Panc1 (cell line): Measurements from ENCODE around the gene SND1. TPM values are rescaled to one million over a fixed set of nuclear protein-coding genes. Genes with fewer than 3 reads are reported as not detected.

Source experiments
- ATAC-seq: fragments of 200-7000 bp; cut with Tn5 transposase; 2 replicates; pipeline ENCODE4 v1.9.1; 2020; ENCODE audit warnings: mild to moderate bottlenecking, moderate library complexity
- BruUV-seq: library from RNA; stranded (reverse); fragments of 400-500 nt; replicated peaks from 2 replicates; lab custom pipeline; 2021; lab: Mats Ljungman, UMichigan
- CTCF ChIA-PET: fragments of 300-600 bp; sonication (Branson Sonifier 250); formaldehyde crosslinking; loops from one replicate; lab custom pipeline; 2022; ENCODE audit warnings: antibody characterized with exemption; lab: Charles Lee
- POLR2A ChIA-PET: fragments of 300-600 bp; sonication (Branson Sonifier 250); formaldehyde crosslinking; loops from one replicate; lab custom pipeline; 2022; ENCODE audit warnings: antibody characterized with exemption; lab: Charles Lee
- DNase-seq: peaks from one replicate; pipeline ENCODE4 v3.0.0-alpha.2; 2010; ENCODE audit warnings: low read depth, low spot score
- H3K27ac ChIP-seq: 2 replicates; pipeline ENCODE4 v1.5.1; 2011; ENCODE audit warnings: mild to moderate bottlenecking, low read length, inconsistent platforms
- H3K27me3 ChIP-seq: fragments of 200-500 bp; sonication (Bioruptor generic); 2 replicates; pipeline ENCODE4 v1.6.0; 2014; ENCODE audit warnings: low read length, inconsistent platforms; ENCODE audit not compliant: control insufficient read depth, insufficient read depth
- H3K36me3 ChIP-seq: fragments of 200-500 bp; sonication (Bioruptor generic); 2 replicates; pipeline ENCODE4 v1.5.1; 2014; ENCODE audit warnings: inconsistent platforms, mild to moderate bottlenecking, low read length, moderate library complexity; ENCODE audit not compliant: control insufficient read depth, insufficient read depth
- H3K4me1 ChIP-seq: 2 replicates; pipeline ENCODE4 v1.5.1; 2011; ENCODE audit warnings: inconsistent platforms, mild to moderate bottlenecking, low read length, moderate library complexity; ENCODE audit not compliant: control insufficient read depth, insufficient read depth
- H3K4me3 ChIP-seq, 2 experiments: 2 replicates each; pipeline ENCODE4 v1.5.1; 2011 to 2012; ENCODE audit warnings: low read depth in 2 of 2, low read length in 2 of 2, mild to moderate bottlenecking in 2 of 2, inconsistent platforms in 1 of 2, moderate library complexity in 1 of 2
- H3K9me3 ChIP-seq: fragments of 200-500 bp; sonication (Bioruptor generic); 2 replicates; pipeline ENCODE4 v1.5.1; 2014; ENCODE audit warnings: low read depth, mild to moderate bottlenecking, inconsistent platforms, low read length, moderate library complexity; ENCODE audit not compliant: control insufficient read depth, insufficient read depth
- CTCF ChIP-seq: fragments of 450-650 bp; IDR thresholded peaks from 2 replicates; pipeline ENCODE4 v1.5.1; 2017; ENCODE audit warnings: mild to moderate bottlenecking
- POLR2AphosphoS5 ChIP-seq: IDR thresholded peaks from 2 replicates; pipeline ENCODE4 v1.6.1; 2012; ENCODE audit warnings: mild to moderate bottlenecking, low read depth, low read length, moderate library complexity
- SIN3A ChIP-seq: IDR thresholded peaks from 2 replicates; pipeline ENCODE4 v1.6.1; 2012; ENCODE audit warnings: low read depth, mild to moderate bottlenecking, low read length, moderate library complexity, borderline replicate concordance; ENCODE audit not compliant: insufficient read depth
- TCF7L2 ChIP-seq: IDR thresholded peaks from 2 replicates; pipeline ENCODE4 v1.6.1; 2011; ENCODE audit warnings: mild to moderate bottlenecking, low read depth, low read length, inconsistent platforms
- in situ Hi-C: cut with HindIII; loops from 2 replicates; pipeline ENCODE4 v1.10.0; 2016; ENCODE audit warnings: low sequenced_read_pairs, low pct_unique_long_range_greater_than_20kb
- intact Hi-C: fragments of 100-400 bp; cut with micrococcal nuclease; formaldehyde crosslinking; loops from one replicate; pipeline ENCODE4 v1.10.0; 2022; ENCODE audit not compliant: unreplicated experiment
- total RNA-seq: library from RNA; stranded (reverse); gene quantifications from one replicate; pipeline ENCODE4 v1.2.1, GENCODE V29; 2021; ENCODE audit not compliant: unreplicated experiment
- TF ChIP-seq, protein P1 (sequence below), 2 experiments: IDR thresholded peaks; 2 replicates each; pipeline ENCODE4 v1.6.1; 2011 to 2012; ENCODE audit warnings: low read depth in 2 of 2, control low read depth in 1 of 2, low read length in 1 of 2, mild to moderate bottlenecking in 1 of 2, moderate library complexity in 1 of 2; ENCODE audit not compliant: insufficient read depth in 1 of 2

Gene SND1
- total RNA-seq, 1 experiment from 2014 or later, result 176 TPM

DNA sequence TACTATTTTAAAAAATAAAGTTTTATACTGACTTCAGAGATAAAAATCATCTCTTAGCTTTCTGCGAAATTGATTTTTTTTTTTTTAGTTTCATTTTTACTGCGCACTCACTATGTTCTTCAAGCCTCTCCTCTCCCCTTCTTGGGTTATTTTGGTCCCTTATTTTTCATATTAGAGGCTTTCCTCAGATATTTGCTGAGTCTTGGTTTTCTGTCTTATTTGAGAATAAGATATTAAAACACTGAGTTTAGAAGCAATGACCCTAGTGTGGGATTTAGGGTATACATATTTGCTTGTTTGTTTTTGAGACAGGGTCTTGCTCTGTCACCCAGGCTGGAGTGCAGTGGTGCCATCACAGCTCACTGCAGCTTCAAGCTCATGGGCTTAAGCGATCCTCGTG, 59.9 kb downstream of the SND1 start:
- no peak for ATAC-seq
- in situ Hi-C loops, result no loop called here

DNA sequence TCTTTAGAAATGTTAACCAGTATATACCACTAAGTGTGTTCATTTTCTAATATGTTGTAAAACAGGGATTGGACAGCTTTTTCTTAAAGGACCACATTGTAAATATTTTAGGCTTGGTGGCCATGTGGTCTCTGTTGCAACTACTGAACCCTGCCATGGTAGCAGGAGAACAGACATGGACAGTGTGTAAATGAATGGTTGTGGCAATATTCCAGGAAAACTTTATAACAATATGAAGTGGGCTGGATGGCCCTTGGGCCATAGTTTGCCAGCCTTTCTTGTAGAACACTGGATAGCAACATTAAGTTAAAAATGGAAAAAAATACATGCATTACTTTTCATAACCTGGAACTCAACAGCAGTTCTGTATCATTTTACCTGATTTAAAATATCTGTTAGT, 61.0 kb downstream of the SND1 start:
- POLR2A ChIA-PET, result no interaction called here
- H3K36me3 ChIP-seq, result peaks cover 24% of the 10 kb centered on the region
- in situ Hi-C loops (no loop called here), intact Hi-C loops (no loop called here)
- TF ChIP-seq POLR2AphosphoS5, result no peak
- no TSS peak for BruUV-seq
- no peak overlapping the region for H3K4me3 ChIP-seq
- H3K27ac ChIP-seq, result no peak overlapping the region
- DNase-seq (no peak), ATAC-seq (no peak)
- no peaks in the 10 kb centered on the region for H3K27me3 ChIP-seq
- H3K4me1 ChIP-seq, result no peaks in the 10 kb centered on the region; the same call in 1 of the 2 replicates
- H3K9me3 ChIP-seq, result peaks cover 8% of the 10 kb centered on the region
- CTCF ChIA-PET, result no interaction called here

More for the DNA sequence above, 59.9 kb downstream of the SND1 start:
- no TSS peak for BruUV-seq
- TF ChIP-seq TCF7L2, result no peak
- TF ChIP-seq SIN3A, result no peak
- TF ChIP-seq, protein P1, sequence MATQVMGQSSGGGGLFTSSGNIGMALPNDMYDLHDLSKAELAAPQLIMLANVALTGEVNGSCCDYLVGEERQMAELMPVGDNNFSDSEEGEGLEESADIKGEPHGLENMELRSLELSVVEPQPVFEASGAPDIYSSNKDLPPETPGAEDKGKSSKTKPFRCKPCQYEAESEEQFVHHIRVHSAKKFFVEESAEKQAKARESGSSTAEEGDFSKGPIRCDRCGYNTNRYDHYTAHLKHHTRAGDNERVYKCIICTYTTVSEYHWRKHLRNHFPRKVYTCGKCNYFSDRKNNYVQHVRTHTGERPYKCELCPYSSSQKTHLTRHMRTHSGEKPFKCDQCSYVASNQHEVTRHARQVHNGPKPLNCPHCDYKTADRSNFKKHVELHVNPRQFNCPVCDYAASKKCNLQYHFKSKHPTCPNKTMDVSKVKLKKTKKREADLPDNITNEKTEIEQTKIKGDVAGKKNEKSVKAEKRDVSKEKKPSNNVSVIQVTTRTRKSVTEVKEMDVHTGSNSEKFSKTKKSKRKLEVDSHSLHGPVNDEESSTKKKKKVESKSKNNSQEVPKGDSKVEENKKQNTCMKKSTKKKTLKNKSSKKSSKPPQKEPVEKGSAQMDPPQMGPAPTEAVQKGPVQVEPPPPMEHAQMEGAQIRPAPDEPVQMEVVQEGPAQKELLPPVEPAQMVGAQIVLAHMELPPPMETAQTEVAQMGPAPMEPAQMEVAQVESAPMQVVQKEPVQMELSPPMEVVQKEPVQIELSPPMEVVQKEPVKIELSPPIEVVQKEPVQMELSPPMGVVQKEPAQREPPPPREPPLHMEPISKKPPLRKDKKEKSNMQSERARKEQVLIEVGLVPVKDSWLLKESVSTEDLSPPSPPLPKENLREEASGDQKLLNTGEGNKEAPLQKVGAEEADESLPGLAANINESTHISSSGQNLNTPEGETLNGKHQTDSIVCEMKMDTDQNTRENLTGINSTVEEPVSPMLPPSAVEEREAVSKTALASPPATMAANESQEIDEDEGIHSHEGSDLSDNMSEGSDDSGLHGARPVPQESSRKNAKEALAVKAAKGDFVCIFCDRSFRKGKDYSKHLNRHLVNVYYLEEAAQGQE (IDR thresholded peaks at IDR 0.05; ENCODE audit: insufficient read depth in 1 of 2, low read depth in 2 of 2, low read length in 1 of 2), result no peak
- TF ChIP-seq CTCF, result no peak
- no peak for TF ChIP-seq POLR2AphosphoS5
- Histone ChIP-seq H3K9me3 (peaks cover 8% of the 10 kb centered on the region), H3K27me3 (no peaks in the 10 kb centered on the region), H3K36me3 (peaks cover 27% of the 10 kb centered on the region), H3K4me3 (no peak overlapping the region), H3K4me1 (peaks cover 4% of the 10 kb centered on the region), H3K27ac (no peak overlapping the region)
- ChIA-PET POLR2A (no interaction called here), CTCF (interaction anchor here (0.6 kb wide), 1 partner anchor 36 kb away, joined by 5 read pairs; no protein-coding TSS in a partner anchor)
- no peak for DNase-seq
- intact Hi-C loops, result no loop called here

- TF ChIP-seq TCF7L2 (no peak), SIN3A (no peak), POLR2AphosphoS5 (no peak), CTCF (no peak)
- TF ChIP-seq, protein P1 (IDR thresholded peaks at IDR 0.05; ENCODE audit: insufficient read depth in 1 of 2, low read depth in 2 of 2, low read length in 1 of 2), result no peak
- ATAC-seq (no peak), DNase-seq (no peak)
- no peak overlapping the region for H3K4me3 ChIP-seq
- H3K36me3 ChIP-seq, result peaks cover 21% of the 10 kb centered on the region
- H3K4me1 ChIP-seq, result no peaks in the 10 kb centered on the region
- CTCF ChIA-PET, result no interaction called here
- intact Hi-C loops, result no loop called here
- H3K27ac ChIP-seq, result no peak overlapping the region
- H3K27me3 ChIP-seq, result no peaks in the 10 kb centered on the region
- BruUV-seq, result no TSS peak
- POLR2A ChIA-PET, result interaction anchor here (0.7 kb wide), 1 partner anchor 12 kb away, joined by 10 read pairs; no protein-coding TSS in a partner anchor
- H3K9me3 ChIP-seq, result peaks cover 8% of the 10 kb centered on the region
- in situ Hi-C loops, result no loop called here
These were observed 61.8 kb downstream of the SND1 start for GRCh38 chr7:127713758-127714157.
